Measurements from ENCODE around the gene FYB1.

Gene FYB1

DNA sequence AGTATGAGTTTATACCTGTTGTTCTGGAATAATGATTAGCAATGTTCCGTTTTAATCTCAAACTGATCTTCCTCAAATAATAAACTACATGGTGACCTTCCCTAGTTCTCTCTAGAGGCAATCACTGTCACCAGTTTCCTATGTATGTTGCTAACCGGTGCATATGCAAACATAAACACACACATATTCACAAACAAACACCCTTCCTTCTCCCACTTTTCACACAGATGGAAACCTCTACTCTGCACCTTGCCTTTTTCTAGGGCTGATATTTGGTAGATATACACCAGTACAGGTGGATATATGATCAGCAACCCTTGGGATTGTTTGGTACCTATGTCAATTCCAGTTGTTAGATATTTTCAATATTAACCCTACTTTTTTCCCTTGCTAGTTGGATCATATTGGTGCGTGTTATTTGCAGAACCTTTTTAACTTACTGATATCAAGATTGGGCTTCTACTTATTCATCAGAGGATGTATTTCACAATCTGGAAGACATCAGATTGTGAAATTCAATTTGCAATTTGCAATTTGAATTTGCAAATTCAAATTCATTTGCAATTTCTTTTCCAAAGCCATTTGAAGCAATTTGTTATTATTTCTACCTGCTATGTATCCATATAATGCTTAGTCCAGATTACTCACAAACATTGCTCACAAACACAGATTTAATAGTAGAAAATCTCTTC is 12.6 kb downstream of the FYB1 start:
- DNase-seq (ENCODE audit: low read depth, low spot score) = no peak

DNA sequence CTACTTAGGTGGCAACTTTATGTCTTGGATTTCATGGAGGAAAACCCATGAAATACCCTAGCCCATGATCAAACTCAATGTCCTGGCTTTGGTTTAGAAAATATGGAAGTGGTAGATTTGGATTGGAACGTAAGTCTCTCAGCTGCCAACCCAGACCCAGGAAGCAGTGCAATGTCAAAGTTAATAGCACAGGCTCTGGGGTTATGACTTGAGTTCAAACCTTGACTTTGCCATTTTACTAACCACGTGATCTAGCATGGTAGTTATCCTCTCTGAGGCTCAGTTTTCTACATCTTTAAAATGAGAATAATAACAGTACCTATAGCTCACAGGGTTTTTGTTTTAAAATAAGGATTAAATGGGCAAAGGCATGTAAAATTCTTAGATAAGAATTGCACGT is 13.8 kb downstream of the FYB1 start:
- no peak for DNase-seq (ENCODE audit: low read depth, low spot score)

DNA sequence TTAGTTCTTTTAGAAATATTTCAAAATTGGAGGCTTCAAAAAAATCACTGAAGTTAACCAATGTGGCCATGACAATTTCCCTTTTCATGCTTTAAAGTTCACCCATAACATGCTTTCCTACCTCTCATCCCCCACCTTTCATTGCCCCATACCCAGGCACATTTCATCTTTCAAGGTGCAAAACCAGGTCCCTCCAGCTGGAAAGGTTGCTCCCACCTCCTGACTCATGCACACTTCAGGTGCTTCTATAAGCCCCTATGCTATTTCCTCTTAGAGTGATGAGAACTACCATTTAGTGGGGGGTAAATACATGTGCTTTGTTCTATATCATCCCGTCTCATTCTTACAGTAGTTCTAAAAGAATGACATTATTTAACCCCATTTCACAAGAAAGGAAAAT is 15.4 kb downstream of the FYB1 start:
- DNase-seq (ENCODE audit: low read depth, low spot score) = no peak

- no peak for DNase-seq (ENCODE audit: low read depth, low spot score)
These were observed 16.0 kb downstream of the FYB1 start for GRCh38 chr5:39203275-39203922.

- DNase-seq (ENCODE audit: low read depth, low spot score) = no peak
These were observed 16.6 kb downstream of the FYB1 start for GRCh38 chr5:39202597-39203274.

DNA sequence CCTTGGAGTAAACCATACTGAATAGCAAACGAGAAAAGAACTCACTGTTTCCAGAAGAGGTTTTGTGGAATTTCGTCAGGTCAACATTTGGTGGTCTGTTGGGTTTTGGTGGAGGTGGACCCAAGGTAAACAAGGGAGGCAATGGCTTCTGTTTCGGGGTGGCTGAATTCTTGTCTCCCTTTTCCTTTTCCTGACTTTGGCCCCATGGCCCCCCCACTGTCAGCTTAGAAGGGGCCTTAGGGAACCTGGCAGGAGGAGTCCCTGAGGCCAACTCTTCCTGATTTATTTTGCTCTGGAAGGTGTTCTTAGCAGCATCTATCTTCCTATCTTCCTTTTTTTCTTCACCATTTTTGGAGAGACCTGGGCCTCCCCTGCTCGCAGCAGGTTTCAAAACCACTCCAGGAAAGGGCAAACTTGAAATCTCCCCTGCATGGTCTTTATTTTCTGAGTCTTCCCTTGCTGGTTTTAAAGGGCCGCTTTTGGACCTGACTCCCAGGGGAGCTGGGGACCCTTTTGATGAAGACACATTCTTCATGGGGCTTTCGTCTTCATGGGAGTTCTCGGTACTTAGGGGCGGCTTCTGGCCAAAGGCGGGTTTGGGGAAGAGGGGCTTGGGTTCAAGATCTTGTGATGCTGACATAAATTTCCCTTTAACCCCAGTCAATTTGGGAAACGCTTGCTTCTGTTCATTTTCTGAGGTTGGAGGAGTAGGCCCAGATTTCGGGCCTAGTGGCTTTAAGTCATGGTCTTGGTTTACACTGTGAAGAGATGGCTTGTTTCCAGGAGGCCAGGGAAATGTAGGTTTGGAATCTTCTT is 17.4 kb downstream of the FYB1 start:
- no peak for DNase-seq (ENCODE audit: low read depth, low spot score)

DNA sequence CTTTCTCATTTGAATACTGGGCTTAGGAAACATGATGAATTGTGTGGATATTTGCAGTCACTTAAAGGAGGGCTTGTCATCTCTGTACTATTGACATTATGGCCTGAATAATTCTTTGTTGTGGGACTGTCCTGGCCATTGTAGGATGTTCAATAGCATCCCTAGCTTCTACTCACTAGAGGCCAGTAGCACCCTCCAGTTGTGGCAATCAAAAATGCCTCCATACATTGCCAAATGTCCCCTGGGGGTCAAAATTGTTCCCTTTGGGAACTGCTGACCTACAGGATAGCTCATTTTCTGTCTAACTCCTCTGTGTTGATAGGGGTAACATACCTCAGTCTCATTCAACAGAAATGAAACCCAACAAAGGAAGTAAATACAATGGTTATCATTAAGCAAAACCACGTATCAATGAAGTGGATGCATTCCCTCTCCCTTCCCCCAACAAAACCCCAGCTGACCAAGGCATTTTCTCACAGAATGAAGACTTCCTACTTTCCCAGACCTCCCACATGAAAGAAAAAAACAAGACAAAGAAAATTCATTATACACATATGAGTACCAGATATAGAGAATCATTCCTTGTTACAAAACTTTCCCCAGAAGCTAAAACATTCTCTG is 18.1 kb downstream of the FYB1 start:
- no peak for DNase-seq (ENCODE audit: low read depth, low spot score)

- no peak for DNase-seq (ENCODE audit: low read depth, low spot score)
These were observed 19.3 kb downstream of the FYB1 start for GRCh38 chr5:39200081-39200480.

GRCh38 chr5:39199335-39199734 is 20.0 kb downstream of the FYB1 start:
- DNase-seq (ENCODE audit: low read depth, low spot score) = no peak

- no peak for DNase-seq (ENCODE audit: low read depth, low spot score)
These were observed 21.2 kb downstream of the FYB1 start for GRCh38 chr5:39198127-39198526.

GRCh38 chr5:39197556-39197955 is 21.8 kb downstream of the FYB1 start:
- DNase-seq (ENCODE audit: low read depth, low spot score) = no peak

DNA sequence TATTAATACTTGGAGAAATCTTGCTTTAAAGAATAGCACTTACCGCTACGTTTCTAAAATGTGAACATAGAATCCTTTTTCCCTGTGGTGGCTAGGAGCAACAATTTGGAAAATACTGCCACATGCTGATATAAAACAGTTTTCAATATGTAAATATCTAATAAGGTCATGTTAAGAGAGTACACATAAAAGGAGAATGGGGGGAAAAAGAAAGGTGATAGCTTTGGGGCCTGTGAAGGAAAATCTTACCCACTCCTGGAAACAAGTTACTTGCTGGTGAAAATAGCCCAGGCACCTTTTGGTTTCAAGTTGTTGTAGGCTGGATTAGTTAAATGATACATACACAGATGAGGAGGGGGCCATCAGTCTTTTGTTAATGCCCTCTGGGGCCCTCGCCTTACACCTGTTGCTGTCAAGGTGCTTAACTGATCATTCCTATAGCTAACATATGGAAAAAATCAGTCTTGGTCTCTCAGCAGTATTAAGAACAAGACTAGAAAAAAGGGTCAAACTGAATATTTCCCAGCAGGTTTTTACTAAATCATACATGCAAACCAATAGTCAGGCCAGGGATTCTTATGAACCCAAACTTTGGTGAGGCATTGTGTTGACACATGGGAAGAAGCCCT is 24.1 kb downstream of the FYB1 start:
- no peak for DNase-seq (ENCODE audit: low read depth, low spot score)

- no peak for DNase-seq (ENCODE audit: low read depth, low spot score)
These were observed 24.8 kb downstream of the FYB1 start for GRCh38 chr5:39194466-39195136.

- DNase-seq (ENCODE audit: low read depth, low spot score) = no peak
These were observed 25.6 kb downstream of the FYB1 start for GRCh38 chr5:39193553-39194465.

GRCh38 chr5:39192450-39193160 is 26.8 kb downstream of the FYB1 start:
- no peak for DNase-seq (ENCODE audit: low read depth, low spot score)

DNA sequence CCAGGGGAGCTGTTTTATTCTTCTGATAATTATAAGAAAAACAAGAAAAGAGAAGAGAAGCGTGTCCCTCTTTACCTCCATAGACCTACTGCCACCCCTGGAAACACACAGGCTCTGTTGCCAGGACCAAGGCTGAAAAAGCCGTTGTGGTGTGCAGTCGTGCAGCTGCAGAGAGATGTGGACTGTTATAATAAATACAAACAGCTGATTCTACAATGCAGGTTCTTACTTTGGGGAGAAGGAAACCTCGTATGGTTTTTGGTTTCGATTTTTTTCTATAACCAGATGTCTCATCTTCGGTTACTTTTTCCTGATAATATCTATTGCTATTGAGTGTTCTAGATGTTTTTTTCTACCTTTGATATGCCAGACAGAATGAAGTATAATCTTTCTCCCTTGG is 28.1 kb downstream of the FYB1 start:
- DNase-seq (ENCODE audit: low read depth, low spot score) = no peak

GRCh38 chr5:39190311-39191102 is 28.9 kb downstream of the FYB1 start:
- DNase-seq (ENCODE audit: low read depth, low spot score) = no peak

GRCh38 chr5:39189292-39189955 is 29.9 kb downstream of the FYB1 start:
- no peak for DNase-seq (ENCODE audit: low read depth, low spot score)
